Endothelial cell of umbilical vein (primary cell): ENCODE measurements around the gene BEX2.

Experiments
- EZH2 ChIP-seq: IDR thresholded peaks from 2 replicates; pipeline ENCODE4 v1.6.1; 2012; ENCODE audit warnings: borderline replicate concordance, low read depth, mild to moderate bottlenecking, moderate library complexity, low read length, inconsistent platforms; ENCODE audit not compliant: severe bottlenecking
- JUN ChIP-seq: IDR thresholded peaks from 2 replicates; pipeline ENCODE4 v1.6.1; 2011; ENCODE audit warnings: borderline replicate concordance, low read depth; ENCODE audit not compliant: insufficient read length, insufficient read depth
- MAX ChIP-seq: IDR thresholded peaks from 2 replicates; pipeline ENCODE4 v1.6.1; 2011; ENCODE audit not compliant: insufficient read depth, insufficient read length
- POLR2A ChIP-seq: IDR thresholded peaks from 2 replicates; pipeline ENCODE4 v1.6.1; 2012; ENCODE audit warnings: low read depth, mild to moderate bottlenecking, control low read depth, low read length
- POLR2AphosphoS5 ChIP-seq: IDR thresholded peaks from 2 replicates; pipeline ENCODE4 v1.6.1; 2012; ENCODE audit warnings: low read depth, mild to moderate bottlenecking, control low read depth, low read length, moderate library complexity; ENCODE audit not compliant: insufficient read depth
- TF ChIP-seq, protein P1 (sequence below), 2 donors: IDR thresholded peaks; 1 replicate in 1 of 2; 2 replicates in 1 of 2; pipeline ENCODE4 v1.5.1; 2011; ENCODE audit warnings: low read length in 2 of 2, mild to moderate bottlenecking in 2 of 2, moderate library complexity in 2 of 2, control low read depth in 1 of 2, inconsistent platforms in 1 of 2, low read depth in 1 of 2; ENCODE audit not compliant: insufficient read depth in 1 of 2; ENCODE audit errors: extremely low read depth in 1 of 2

DNA sequence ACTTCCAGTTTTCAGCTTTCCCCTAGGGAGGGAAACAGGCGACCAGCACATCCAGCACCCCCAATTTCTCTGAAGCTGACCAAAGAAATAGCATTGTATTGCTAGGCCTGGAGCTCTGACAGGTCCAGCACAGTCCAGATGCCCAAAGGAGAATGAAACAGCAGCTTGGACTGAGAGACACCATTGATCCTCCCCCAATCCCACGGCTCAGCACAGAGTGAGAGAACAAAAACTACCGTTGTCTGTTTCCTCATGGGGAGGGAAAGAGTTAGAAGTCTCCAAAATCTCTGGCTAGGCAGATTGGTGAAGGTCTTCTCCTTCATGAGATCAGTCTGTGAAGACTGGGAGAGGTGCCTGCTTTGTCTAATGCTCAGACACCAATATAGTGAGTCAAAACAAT, 27.9 kb upstream of the BEX2 start:
- no peak for TF ChIP-seq POLR2AphosphoS5
- TF ChIP-seq, protein P1, sequence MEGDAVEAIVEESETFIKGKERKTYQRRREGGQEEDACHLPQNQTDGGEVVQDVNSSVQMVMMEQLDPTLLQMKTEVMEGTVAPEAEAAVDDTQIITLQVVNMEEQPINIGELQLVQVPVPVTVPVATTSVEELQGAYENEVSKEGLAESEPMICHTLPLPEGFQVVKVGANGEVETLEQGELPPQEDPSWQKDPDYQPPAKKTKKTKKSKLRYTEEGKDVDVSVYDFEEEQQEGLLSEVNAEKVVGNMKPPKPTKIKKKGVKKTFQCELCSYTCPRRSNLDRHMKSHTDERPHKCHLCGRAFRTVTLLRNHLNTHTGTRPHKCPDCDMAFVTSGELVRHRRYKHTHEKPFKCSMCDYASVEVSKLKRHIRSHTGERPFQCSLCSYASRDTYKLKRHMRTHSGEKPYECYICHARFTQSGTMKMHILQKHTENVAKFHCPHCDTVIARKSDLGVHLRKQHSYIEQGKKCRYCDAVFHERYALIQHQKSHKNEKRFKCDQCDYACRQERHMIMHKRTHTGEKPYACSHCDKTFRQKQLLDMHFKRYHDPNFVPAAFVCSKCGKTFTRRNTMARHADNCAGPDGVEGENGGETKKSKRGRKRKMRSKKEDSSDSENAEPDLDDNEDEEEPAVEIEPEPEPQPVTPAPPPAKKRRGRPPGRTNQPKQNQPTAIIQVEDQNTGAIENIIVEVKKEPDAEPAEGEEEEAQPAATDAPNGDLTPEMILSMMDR (IDR thresholded peaks at IDR 0.05; ENCODE audit: extremely low read depth in 1 of 2, insufficient read depth in 1 of 2, low read depth in 1 of 2, low read length in 2 of 2) = no peak
- TF ChIP-seq EZH2 = no peak
- no peak for TF ChIP-seq POLR2A
- TF ChIP-seq JUN = no peak
- no peak for TF ChIP-seq MAX
